Activated CD4-positive, CD25-positive, alpha-beta regulatory T cell treated with anti-CD3 and anti-CD28 coated beads, Interleukin-2, amount 50 U/mL, for 24 hours (primary cell): ENCODE results near the gene ADIPOQ.
"Not testable (repeated sequence)": the region's sequence is repeated elsewhere in the genome, so short reads cannot be mapped to it uniquely, and the experiment has no call there.

Experiments
- ATAC-seq, 2 donors: fragments of 150-1000 bp; cut with Tn5 transposase; one replicate each; pipeline ENCODE4 v1.10.0; 2021; ENCODE audit warnings: mild to moderate bottlenecking in 1 of 2, moderate library complexity in 1 of 2

The ADIPOQ gene

DNA sequence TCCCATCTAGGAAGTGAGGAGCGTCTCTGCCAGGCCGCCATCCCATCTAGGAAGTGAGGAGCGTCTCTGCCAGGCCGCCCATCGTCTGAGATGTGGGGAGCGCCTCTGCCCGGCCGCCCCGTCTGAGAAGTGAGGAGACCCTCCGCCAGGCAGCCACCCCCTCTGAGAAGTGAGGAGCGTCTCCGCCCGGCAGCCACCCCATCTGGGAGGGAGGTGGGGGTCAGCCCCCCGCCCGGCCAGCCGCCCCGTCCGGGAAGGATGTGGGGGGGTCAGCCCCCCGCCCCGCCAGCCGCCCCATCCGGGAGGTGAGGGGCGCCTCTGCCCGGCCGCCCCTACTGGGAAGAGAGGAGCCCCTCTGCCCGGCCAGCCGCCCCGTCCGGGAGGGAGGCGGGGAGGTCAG lies 31.3 kb downstream of the ADIPOQ start:
- not testable (repeated sequence) for ATAC-seq

DNA sequence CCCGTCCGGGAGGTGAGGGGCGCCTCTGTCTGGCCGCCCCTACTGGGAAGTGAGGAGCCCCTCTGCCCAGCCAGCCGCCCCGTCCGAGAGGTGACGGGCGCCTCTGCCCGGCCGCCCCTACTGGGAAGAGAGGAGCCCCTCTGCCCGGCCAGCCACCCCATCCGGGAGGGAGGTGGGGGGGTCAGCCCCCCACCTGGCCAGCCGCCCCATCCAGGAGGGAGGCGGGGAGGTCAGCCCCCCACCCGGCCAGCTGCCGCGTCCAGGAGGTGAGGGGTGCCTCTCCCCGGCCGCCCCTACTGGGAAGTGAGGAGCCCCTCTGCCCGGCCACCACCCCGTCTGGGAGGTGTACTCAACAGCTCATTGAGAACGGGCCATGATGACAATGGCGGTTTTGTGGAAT lies 31.7 kb downstream of the ADIPOQ start:
- ATAC-seq = not testable (repeated sequence)

GRCh38 chr3:186874841-186875240 lies 32.3 kb downstream of the ADIPOQ start:
- ATAC-seq = not testable (repeated sequence)

GRCh38 chr3:186875708-186876107 lies 33.2 kb downstream of the ADIPOQ start:
- ATAC-seq = no peak

GRCh38 chr3:186879781-186880180 lies 37.3 kb downstream of the ADIPOQ start:
- no peak for ATAC-seq

- peak; percentile 33 to 39 for ATAC-seq
These were observed 37.9 kb downstream of the ADIPOQ start for GRCh38 chr3:186880406-186880805.

GRCh38 chr3:186882150-186882524 lies 39.6 kb downstream of the ADIPOQ start:
- ATAC-seq = peak; percentile 7 to 15

- ATAC-seq = peak; percentile 93 to 96
These were observed 40.6 kb downstream of the ADIPOQ start for GRCh38 chr3:186882881-186883685.

DNA sequence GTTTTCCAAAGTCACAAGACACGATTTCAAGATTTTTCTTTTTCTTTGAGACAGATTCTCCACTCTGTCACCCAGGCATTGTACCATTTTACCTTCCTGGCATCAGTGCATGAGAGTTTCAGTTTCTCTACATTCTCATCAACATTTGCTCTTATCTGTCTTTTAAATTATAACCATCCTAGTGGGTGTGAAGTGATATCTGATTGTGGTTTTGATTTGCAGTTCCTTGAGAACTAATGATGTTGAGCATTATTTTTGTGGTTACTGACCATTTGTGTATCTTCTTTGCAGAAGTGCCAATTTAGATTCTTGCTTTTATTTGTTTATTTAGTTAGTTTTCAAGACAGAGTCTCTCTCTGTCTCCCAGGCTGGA lies 41.2 kb downstream of the ADIPOQ start:
- ATAC-seq = peak; percentile 26 to 27

- not testable (repeated sequence) for ATAC-seq
These were observed 42.4 kb downstream of the ADIPOQ start for GRCh38 chr3:186884868-186885267.

DNA sequence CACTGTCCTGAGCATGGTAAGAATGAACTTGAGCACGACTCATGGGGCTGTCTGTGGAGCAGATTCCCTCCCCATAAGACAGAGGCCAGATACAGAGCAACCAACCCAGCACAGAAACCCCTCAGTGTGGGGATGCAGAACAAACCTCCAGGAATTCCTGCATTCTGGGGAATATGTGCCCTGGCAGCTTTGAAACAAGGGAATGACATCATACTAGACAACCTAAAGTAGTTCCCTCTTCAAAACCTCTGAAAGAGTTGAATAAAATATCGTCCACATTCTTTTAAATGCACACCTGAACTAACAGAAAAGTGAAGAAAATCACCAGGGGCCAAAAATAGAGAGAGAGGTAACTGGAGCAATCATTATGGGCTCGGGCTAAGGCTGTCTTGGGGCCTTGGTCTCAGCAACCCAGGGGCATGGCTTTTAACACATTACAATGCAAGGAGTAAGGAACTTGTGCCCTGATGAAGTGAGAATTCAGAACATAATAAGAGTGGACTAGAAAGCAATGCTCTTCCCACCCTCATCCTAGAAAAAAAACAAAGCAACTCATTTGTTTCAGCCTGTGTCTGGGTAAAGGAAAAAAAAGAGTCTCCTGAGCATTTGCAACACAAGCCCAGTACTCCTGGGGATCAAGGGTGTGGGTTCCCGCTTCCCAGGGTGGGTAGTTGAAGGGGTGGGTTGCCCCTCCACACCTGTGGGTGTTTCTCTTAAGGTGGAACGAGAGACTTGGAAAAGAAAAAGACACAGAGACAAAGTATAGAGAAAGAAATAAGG lies 43.9 kb downstream of the ADIPOQ start:
- ATAC-seq = no peak

DNA sequence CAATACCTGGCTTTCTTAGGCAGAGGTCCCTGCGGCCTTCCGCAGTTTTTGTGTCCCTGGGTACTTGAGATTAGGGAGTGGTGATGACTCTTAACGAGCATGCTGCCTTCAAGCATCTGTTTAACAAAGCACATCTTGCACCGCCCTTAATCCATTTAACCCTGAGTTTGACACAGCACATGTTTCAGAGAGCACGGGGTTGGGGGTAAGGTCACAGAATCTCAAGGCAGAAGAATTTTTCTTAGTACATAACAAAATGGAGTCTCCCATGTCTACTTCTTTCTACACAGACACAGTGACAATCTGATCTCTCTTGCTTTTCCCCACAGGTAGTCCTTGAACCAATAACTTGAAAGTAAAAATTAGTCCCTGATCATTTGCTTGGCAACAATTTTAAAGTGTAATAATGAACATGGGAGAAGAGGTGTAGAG lies 45.0 kb downstream of the ADIPOQ start:
- not testable (repeated sequence) for ATAC-seq

DNA sequence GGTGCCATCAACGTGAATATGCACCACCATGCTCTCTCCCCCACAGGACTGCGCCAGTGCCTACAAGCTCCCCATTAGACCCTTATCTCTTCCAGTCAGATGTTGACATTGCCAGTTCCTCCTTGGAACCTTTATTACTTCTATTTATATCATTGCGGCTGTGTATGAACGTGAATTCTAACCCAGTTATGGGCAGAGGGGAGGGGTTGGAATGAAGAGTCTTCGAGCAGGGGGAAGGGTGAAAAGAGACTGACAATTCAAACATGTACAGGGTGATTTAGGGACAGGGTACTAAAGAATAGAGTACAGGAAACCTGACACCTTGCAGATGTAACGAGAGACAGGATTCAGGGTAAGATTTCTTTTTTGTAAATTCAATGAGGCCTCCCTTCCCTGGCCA lies 46.1 kb downstream of the ADIPOQ start:
- ATAC-seq = no peak

- ATAC-seq = not testable (repeated sequence)
These were observed 47.2 kb downstream of the ADIPOQ start for GRCh38 chr3:186889698-186890097.

DNA sequence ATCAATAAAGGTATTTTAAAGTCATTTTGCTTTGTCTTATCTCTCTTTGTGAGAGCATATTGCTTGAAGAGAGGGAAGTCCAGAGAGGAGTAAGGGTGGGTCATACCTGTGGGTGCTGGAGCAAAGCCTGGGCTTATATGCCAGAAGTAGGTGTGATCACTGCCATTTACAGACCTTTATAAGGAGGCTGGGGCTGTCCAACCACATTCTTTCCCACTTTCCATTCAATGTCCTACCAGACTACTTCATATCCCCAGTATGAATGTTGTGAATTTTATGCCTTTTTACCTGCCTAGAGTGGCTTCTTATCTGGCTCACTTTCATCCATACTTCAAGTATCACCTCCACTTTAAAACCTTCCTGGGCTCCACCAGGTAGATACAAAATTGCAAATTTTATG lies 48.4 kb downstream of the ADIPOQ start:
- ATAC-seq = no peak

DNA sequence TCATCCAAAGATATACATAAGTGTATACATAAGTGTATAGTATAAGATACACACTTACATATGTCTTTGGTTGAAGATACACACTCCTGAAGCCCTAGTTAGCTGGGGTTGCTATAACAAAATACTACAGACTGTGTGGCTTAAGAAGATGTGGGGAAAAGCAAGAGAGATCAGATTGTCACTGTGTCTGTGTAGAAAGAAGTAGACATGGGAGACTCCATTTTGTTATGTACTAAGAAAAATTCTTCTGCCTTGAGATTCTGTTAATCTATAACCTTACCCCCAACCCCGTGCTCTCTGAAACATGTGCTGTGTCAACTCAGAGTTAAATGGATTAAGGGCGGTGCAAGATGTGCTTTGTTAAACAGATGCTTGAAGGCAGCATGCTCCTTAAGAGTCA lies 50.6 kb downstream of the ADIPOQ start:
- not testable (repeated sequence) for ATAC-seq

DNA sequence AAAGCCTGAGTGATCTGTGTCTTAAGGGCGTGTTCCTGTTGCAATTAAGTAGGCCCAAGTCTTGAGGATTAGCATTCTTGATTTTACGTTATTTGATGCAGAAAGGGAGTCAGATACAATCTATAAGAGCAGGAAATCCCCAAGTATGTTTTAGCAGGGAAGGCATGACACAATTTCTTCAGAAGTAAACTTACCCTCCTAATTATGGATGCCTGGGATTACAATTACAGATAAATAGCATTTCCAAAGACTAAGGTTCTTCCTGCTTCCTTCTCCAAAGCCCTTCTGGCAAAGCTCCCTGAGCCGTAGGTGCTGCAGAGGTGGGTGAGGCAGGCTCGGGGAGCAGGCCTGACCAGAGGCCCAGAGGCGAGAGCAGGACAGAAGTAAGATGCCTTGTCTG lies 52.9 kb downstream of the ADIPOQ start:
- no peak for ATAC-seq

- no peak for ATAC-seq
These were observed 53.5 kb downstream of the ADIPOQ start for GRCh38 chr3:186896006-186896405.

DNA sequence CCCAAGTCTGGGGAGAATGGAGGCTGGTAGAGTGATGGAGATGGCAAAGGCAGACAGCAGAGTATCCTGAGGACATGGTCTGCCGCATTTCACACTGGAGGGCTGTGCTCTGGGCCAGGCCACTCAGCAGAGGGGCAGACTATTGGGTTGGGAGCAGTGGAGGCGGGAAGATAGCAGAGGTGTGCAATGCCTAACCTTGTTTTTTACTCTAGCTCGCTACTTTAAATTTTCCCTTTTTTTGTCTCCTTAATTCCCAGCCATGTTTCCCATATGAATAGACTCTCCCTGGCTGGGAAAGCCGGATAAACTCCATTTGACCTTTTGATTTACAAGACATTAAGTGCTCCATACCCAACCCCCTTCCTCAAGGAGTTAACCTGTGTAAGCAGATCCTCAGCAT lies 54.4 kb downstream of the ADIPOQ start:
- no peak for ATAC-seq

GRCh38 chr3:186901135-186901734 lies 58.7 kb downstream of the ADIPOQ start:
- ATAC-seq = peak in 1 of 2 donors; percentile 58

DNA sequence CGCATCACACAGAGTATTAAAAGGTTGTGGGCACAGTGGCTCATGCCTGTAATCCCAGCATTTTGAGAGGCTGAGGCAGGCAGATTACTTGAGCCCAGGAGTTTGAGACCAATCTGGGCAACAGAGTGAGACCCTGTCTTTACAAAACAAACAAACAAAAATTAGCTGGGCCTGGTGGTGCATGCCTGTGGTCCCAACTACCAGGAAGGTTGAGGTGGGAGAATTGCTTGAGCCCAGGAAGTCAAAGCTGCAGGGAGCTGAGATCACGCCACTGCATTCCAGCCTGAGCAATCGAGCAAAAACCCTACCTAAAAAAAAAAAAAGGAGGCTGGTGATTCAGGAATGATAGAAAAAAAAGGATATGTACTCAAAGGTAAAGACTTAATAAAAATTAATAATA lies 59.6 kb downstream of the ADIPOQ start:
- no peak for ATAC-seq

DNA sequence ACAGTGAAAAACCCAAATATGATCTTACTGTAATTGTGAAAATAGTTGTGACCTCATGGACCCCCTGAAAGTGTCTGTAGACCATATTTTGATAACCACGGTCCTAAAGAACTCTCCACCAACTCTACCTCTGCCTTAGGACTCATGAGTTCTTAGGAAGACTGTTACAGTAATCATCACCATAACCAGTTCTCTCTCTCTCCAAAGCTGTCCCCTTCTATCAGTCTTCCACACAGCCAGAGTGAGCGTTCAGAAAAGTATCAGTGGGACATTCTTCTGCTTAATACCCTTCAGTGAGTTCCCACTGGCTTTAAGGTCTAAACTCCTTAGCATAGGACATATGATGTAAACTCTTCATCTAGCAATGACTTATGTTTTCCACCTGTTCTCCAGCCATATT lies 60.2 kb downstream of the ADIPOQ start:
- ATAC-seq = no peak

DNA sequence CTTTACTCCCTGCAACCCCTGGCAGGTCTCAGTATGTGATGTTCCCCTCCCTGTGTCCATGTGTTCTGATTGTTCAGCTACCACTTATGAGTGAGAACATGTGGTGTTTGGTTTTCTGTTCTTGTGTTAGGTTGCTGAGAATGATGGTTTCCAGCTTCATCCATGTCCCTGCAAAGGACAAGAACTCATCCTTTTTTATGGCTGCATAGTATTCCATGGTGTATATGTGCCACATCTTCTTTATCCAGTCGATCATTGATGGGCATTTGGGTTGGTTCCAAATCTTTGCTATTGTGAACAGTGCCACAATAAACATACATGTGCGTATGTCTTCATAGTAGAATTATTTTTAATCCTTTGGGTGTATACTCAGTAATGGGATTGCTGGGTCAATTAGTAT lies 61.2 kb downstream of the ADIPOQ start:
- ATAC-seq = not testable (repeated sequence)

- ATAC-seq = not testable (repeated sequence)
These were observed 64.6 kb downstream of the ADIPOQ start for GRCh38 chr3:186907075-186907474.
